ENCODE data around the gene WDR17. TPM values are rescaled to one million over a fixed set of nuclear protein-coding genes. Genes with fewer than 3 reads are reported as not detected.

The WDR17 gene
- total and polyA plus RNA-seq, 2 donors (not counting 1 experiment from before 2014, with no cell fraction given) = 1.7 to 4.5 TPM

- H4K20me1 ChIP-seq (ENCODE audit: control insufficient read depth, extremely low read depth, insufficient read depth, low read length) = no peaks in the 10 kb centered on the region
- TF ChIP-seq EZH2 (IDR thresholded peaks at IDR 0.05; ENCODE audit: low read length, missing control alignments) = no peak
- TF ChIP-seq, protein P1, sequence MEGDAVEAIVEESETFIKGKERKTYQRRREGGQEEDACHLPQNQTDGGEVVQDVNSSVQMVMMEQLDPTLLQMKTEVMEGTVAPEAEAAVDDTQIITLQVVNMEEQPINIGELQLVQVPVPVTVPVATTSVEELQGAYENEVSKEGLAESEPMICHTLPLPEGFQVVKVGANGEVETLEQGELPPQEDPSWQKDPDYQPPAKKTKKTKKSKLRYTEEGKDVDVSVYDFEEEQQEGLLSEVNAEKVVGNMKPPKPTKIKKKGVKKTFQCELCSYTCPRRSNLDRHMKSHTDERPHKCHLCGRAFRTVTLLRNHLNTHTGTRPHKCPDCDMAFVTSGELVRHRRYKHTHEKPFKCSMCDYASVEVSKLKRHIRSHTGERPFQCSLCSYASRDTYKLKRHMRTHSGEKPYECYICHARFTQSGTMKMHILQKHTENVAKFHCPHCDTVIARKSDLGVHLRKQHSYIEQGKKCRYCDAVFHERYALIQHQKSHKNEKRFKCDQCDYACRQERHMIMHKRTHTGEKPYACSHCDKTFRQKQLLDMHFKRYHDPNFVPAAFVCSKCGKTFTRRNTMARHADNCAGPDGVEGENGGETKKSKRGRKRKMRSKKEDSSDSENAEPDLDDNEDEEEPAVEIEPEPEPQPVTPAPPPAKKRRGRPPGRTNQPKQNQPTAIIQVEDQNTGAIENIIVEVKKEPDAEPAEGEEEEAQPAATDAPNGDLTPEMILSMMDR (conservative IDR thresholded peaks at IDR 0.05 in 1 of 2, IDR thresholded peaks at IDR 0.05 in 1 of 2; ENCODE audit: low read depth in 1 of 2, low read length in 2 of 2) = no peak
- no peaks in the 10 kb centered on the region for H3K4me1 ChIP-seq (ENCODE audit: control insufficient read depth, extremely low read depth, insufficient read depth, low read length)
- no peak overlapping the region for H3K9ac ChIP-seq (ENCODE audit: insufficient read depth, low read length)
- H3K79me2 ChIP-seq (ENCODE audit: control insufficient read depth, insufficient read depth, low read length) = no peaks in the 10 kb centered on the region
- no peak overlapping the region for H3K4me3 ChIP-seq (replicated peaks in 1 of 4; ENCODE audit: control extremely low read depth in 1 of 4, insufficient read depth in 1 of 4, low read depth in 3 of 4, low read length in 4 of 4)
- no peak overlapping the region for H3K27ac ChIP-seq (ENCODE audit: insufficient read depth, low read length)
- DNase-seq (ENCODE audit: low read depth in 2 of 2) = no peak
- no peak overlapping the region for H3K4me2 ChIP-seq (ENCODE audit: extremely low read depth, insufficient read depth, low read length)
- H3K9me3 ChIP-seq (ENCODE audit: control insufficient read depth, insufficient read depth, low read depth, low read length) = no peaks in the 10 kb centered on the region
- no peaks in the 10 kb centered on the region for H3K36me3 ChIP-seq (ENCODE audit: control insufficient read depth, insufficient read depth, low read length)
- no peaks in the 10 kb centered on the region for H3K27me3 ChIP-seq (ENCODE audit: control insufficient read depth, insufficient read depth, low read length)
- no peak overlapping the region for H2AFZ ChIP-seq (ENCODE audit: low read length)
These were observed 151.9 kb downstream of the WDR17 start for GRCh38 chr4:176217510-176217909.

- Histone ChIP-seq H2AFZ (ENCODE audit: low read length) (no peak overlapping the region), H3K36me3 (ENCODE audit: control insufficient read depth, insufficient read depth, low read length) (no peaks in the 10 kb centered on the region), H3K27ac (ENCODE audit: insufficient read depth, low read length) (no peak overlapping the region), H3K4me2 (ENCODE audit: extremely low read depth, insufficient read depth, low read length) (no peak overlapping the region), H3K9ac (ENCODE audit: insufficient read depth, low read length) (no peak overlapping the region), H3K79me2 (ENCODE audit: control insufficient read depth, insufficient read depth, low read length) (no peaks in the 10 kb centered on the region), H3K9me3 (ENCODE audit: control insufficient read depth, insufficient read depth, low read depth, low read length) (no peaks in the 10 kb centered on the region), H4K20me1 (ENCODE audit: control insufficient read depth, extremely low read depth, insufficient read depth, low read length) (no peaks in the 10 kb centered on the region), H3K4me3 (replicated peaks in 1 of 4; ENCODE audit: control extremely low read depth in 1 of 4, insufficient read depth in 1 of 4, low read depth in 3 of 4, low read length in 4 of 4) (no peak overlapping the region), H3K4me1 (ENCODE audit: control insufficient read depth, extremely low read depth, insufficient read depth, low read length) (no peaks in the 10 kb centered on the region), H3K27me3 (ENCODE audit: control insufficient read depth, insufficient read depth, low read length) (no peaks in the 10 kb centered on the region)
- no peak for TF ChIP-seq EZH2 (IDR thresholded peaks at IDR 0.05; ENCODE audit: low read length, missing control alignments)
- TF ChIP-seq, protein P1 (conservative IDR thresholded peaks at IDR 0.05 in 1 of 2, IDR thresholded peaks at IDR 0.05 in 1 of 2; ENCODE audit: low read depth in 1 of 2, low read length in 2 of 2) = no peak
- DNase-seq (ENCODE audit: low read depth in 2 of 2) = no peak
These were observed 156.5 kb downstream of the WDR17 start for GRCh38 chr4:176222149-176222548.

DNA sequence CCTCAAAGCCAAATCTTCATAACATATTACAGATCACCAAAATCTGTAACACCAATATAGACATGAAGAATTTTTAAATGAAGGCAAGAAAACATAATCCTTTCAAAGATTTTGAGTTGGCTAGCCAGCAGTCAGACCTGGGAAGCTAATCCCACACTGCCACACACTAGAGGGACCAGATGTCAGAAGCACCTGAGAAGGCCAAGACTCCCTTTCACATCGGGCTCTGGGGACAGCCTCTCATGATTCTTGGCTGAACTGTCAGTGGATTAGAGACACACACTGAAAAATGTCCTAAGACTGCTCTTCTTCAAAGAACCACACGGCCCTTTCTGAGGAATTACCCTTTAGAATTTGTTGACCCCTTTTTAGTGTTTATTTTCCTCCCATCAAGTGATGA is 157.9 kb downstream of the WDR17 start:
- Histone ChIP-seq H3K4me1 (ENCODE audit: control insufficient read depth, extremely low read depth, insufficient read depth, low read length) (no peaks in the 10 kb centered on the region), H3K9me3 (ENCODE audit: control insufficient read depth, insufficient read depth, low read depth, low read length) (no peaks in the 10 kb centered on the region), H4K20me1 (ENCODE audit: control insufficient read depth, extremely low read depth, insufficient read depth, low read length) (no peaks in the 10 kb centered on the region), H3K4me3 (replicated peaks in 1 of 4; ENCODE audit: control extremely low read depth in 1 of 4, insufficient read depth in 1 of 4, low read depth in 3 of 4, low read length in 4 of 4) (no peak overlapping the region), H2AFZ (ENCODE audit: low read length) (no peak overlapping the region), H3K79me2 (ENCODE audit: control insufficient read depth, insufficient read depth, low read length) (no peaks in the 10 kb centered on the region), H3K9ac (ENCODE audit: insufficient read depth, low read length) (no peak overlapping the region), H3K36me3 (ENCODE audit: control insufficient read depth, insufficient read depth, low read length) (no peaks in the 10 kb centered on the region), H3K4me2 (ENCODE audit: extremely low read depth, insufficient read depth, low read length) (no peak overlapping the region), H3K27ac (ENCODE audit: insufficient read depth, low read length) (no peak overlapping the region), H3K27me3 (ENCODE audit: control insufficient read depth, insufficient read depth, low read length) (no peaks in the 10 kb centered on the region)
- no peak for DNase-seq (ENCODE audit: low read depth in 2 of 2)
- TF ChIP-seq, protein P1 (conservative IDR thresholded peaks at IDR 0.05 in 1 of 2, IDR thresholded peaks at IDR 0.05 in 1 of 2; ENCODE audit: low read depth in 1 of 2, low read length in 2 of 2) = no peak
- TF ChIP-seq EZH2 (IDR thresholded peaks at IDR 0.05; ENCODE audit: low read length, missing control alignments) = no peak
